Loucy (cell line): ENCODE measurements around the gene PARVA.

ENCODE experiments used
- H2AFZ ChIP-seq: fragments of 200-600 bp; sonication (generic); 2 replicates; pipeline ENCODE4 v1.6.0; 2016; ENCODE audit warnings: antibody characterized with exemption, mild to moderate bottlenecking, low read length, moderate library complexity
- H3F3A ChIP-seq: fragments of 200-600 bp; 2 replicates; pipeline ENCODE4 v1.6.0; 2016; ENCODE audit warnings: antibody characterized with exemption, low read depth, mild to moderate bottlenecking
- H3K27me3 ChIP-seq: fragments of 200-600 bp; sonication (generic); 2 replicates; pipeline ENCODE4 v1.6.1; 2014; ENCODE audit warnings: low read length, mild to moderate bottlenecking; ENCODE audit not compliant: insufficient read depth, poor library complexity, severe bottlenecking
- H3K36me3 ChIP-seq: fragments of 200-600 bp; sonication (generic); 2 replicates; pipeline ENCODE4 v1.6.1; 2016; ENCODE audit warnings: low read length; ENCODE audit not compliant: insufficient read depth
- H3K4me1 ChIP-seq: fragments of 200-600 bp; sonication (generic); 2 replicates; pipeline ENCODE4 v1.5.1; 2014; ENCODE audit warnings: low read length, mild to moderate bottlenecking; ENCODE audit not compliant: insufficient read depth, poor library complexity, severe bottlenecking
- H3K4me2 ChIP-seq: fragments of 200-600 bp; sonication (generic); 2 replicates; pipeline ENCODE4 v1.6.0; 2014; ENCODE audit warnings: antibody characterized with exemption, low read length, low read depth, mild to moderate bottlenecking; ENCODE audit not compliant: poor library complexity, severe bottlenecking
- H3K4me3 ChIP-seq: fragments of 200-600 bp; sonication (generic); 2 replicates; pipeline ENCODE4 v1.5.1; 2014; ENCODE audit warnings: low read length, mild to moderate bottlenecking, mixed read lengths; ENCODE audit not compliant: poor library complexity, severe bottlenecking
- H3K79me2 ChIP-seq: fragments of 200-600 bp; sonication (generic); 2 replicates; pipeline ENCODE4 v1.6.1; 2014; ENCODE audit warnings: low read length; ENCODE audit not compliant: insufficient read depth
- H3K9ac ChIP-seq: fragments of 200-600 bp; sonication (generic); 2 replicates; pipeline ENCODE4 v1.6.0; 2014; ENCODE audit warnings: mild to moderate bottlenecking, low read depth, low read length, moderate library complexity; ENCODE audit not compliant: poor library complexity, severe bottlenecking
- H3K9me2 ChIP-seq: fragments of 200-600 bp; sonication (generic); replicated peaks from 2 replicates; pipeline ENCODE4 v1.6.1; 2016; ENCODE audit warnings: low read depth, low read length, mixed read lengths
- H3K9me3 ChIP-seq: fragments of 200-600 bp; sonication (generic); 2 replicates; pipeline ENCODE4 v1.6.1; 2014; ENCODE audit warnings: mild to moderate bottlenecking, antibody characterized with exemption, low read length, low read depth; ENCODE audit not compliant: insufficient read depth
- H4K20me1 ChIP-seq: fragments of 200-600 bp; sonication (generic); 2 replicates; pipeline ENCODE4 v1.6.0; 2014; ENCODE audit warnings: antibody characterized with exemption, low read length, mild to moderate bottlenecking; ENCODE audit not compliant: insufficient read depth, poor library complexity, severe bottlenecking
- CTCF ChIP-seq: fragments of 200-600 bp; sonication (generic); conservative IDR thresholded peaks from 2 replicates; pipeline ENCODE4 v1.5.1; 2014; ENCODE audit warnings: mild to moderate bottlenecking, antibody characterized with exemption, low read length
- EZH2phosphoT487 ChIP-seq: fragments of 200-600 bp; IDR thresholded peaks from 2 replicates; pipeline ENCODE4 v1.6.1; 2018; ENCODE audit warnings: antibody characterized with exemption, mild to moderate bottlenecking, moderate library complexity, borderline replicate concordance

The PARVA gene

GRCh38 chr11:12414611-12415010 is 37.2 kb downstream of the PARVA start:
- H3K4me1 ChIP-seq = no peaks in the 10 kb centered on the region
- no peaks in the 10 kb centered on the region for H3F3A ChIP-seq
- H2AFZ ChIP-seq = no peak overlapping the region
- H3K9ac ChIP-seq = no peak overlapping the region
- H3K36me3 ChIP-seq = no peaks in the 10 kb centered on the region
- H3K4me3 ChIP-seq = no peak overlapping the region
- TF ChIP-seq CTCF (no peak), EZH2phosphoT487 (no peak)
- H3K4me2 ChIP-seq = no peak overlapping the region
- no peaks in the 10 kb centered on the region for H3K79me2 ChIP-seq
- no peaks in the 10 kb centered on the region for H3K9me3 ChIP-seq
- no peaks in the 10 kb centered on the region for H3K9me2 ChIP-seq
- H3K27me3 ChIP-seq = no peaks in the 10 kb centered on the region
- no peaks in the 10 kb centered on the region for H4K20me1 ChIP-seq

- H3F3A ChIP-seq = no peaks in the 10 kb centered on the region
- no peak overlapping the region for H3K9ac ChIP-seq
- H3K9me2 ChIP-seq = no peaks in the 10 kb centered on the region
- TF ChIP-seq CTCF = no peak
- no peak for TF ChIP-seq EZH2phosphoT487
- no peaks in the 10 kb centered on the region for H3K9me3 ChIP-seq
- H3K4me2 ChIP-seq = no peak overlapping the region
- no peaks in the 10 kb centered on the region for H4K20me1 ChIP-seq
- H3K4me1 ChIP-seq = no peaks in the 10 kb centered on the region
- no peaks in the 10 kb centered on the region for H3K36me3 ChIP-seq
- H3K27me3 ChIP-seq = no peaks in the 10 kb centered on the region
- H3K79me2 ChIP-seq = no peaks in the 10 kb centered on the region
- no peak overlapping the region for H2AFZ ChIP-seq
- H3K4me3 ChIP-seq = no peak overlapping the region
Measured at GRCh38 chr11:12415342-12415966, 38.1 kb downstream of the PARVA start.

GRCh38 chr11:12416552-12416951 is 39.2 kb downstream of the PARVA start:
- Histone ChIP-seq H3K4me2 (no peak overlapping the region), H2AFZ (no peak overlapping the region), H3K4me1 (no peaks in the 10 kb centered on the region), H3F3A (no peaks in the 10 kb centered on the region), H3K36me3 (no peaks in the 10 kb centered on the region), H3K4me3 (no peak overlapping the region), H3K27me3 (no peaks in the 10 kb centered on the region), H3K9me2 (no peaks in the 10 kb centered on the region), H3K9ac (no peak overlapping the region), H3K79me2 (no peaks in the 10 kb centered on the region), H3K9me3 (no peaks in the 10 kb centered on the region), H4K20me1 (no peaks in the 10 kb centered on the region)
- TF ChIP-seq CTCF (no peak), EZH2phosphoT487 (no peak)
